Type B pancreatic cell (in vitro differentiated cells): ENCODE data around the gene PROCR. TPM values are rescaled to one million over a fixed set of nuclear protein-coding genes. Genes with fewer than 3 reads are reported as not detected.
"Not testable (repeated sequence)": the region's sequence is repeated elsewhere in the genome, so short reads cannot be mapped to it uniquely, and the experiment has no call there.

Experiments used
- DNase-seq: peaks from one replicate; pipeline ENCODE4 v3.0.0; 2021; ENCODE audit warnings: mixed read lengths; ENCODE audit not compliant: unreplicated experiment; ENCODE audit errors: extremely low spot score
- H3K27ac Mint-ChIP-seq: 2 replicates; pipeline ENCODE4 v1.8.0; 2021; ENCODE audit warnings: mild to moderate bottlenecking, mixed read lengths
- H3K27me3 Mint-ChIP-seq: 2 replicates; pipeline ENCODE4 v1.8.0; 2021; ENCODE audit warnings: mixed read lengths
- H3K36me3 Mint-ChIP-seq: 2 replicates; pipeline ENCODE4 v1.8.0; 2021; ENCODE audit warnings: mixed read lengths
- H3K4me1 Mint-ChIP-seq: one replicate; pipeline ENCODE4 v1.8.0; 2021; ENCODE audit warnings: mixed read lengths; ENCODE audit not compliant: unreplicated experiment
- H3K4me3 Mint-ChIP-seq: 2 replicates; pipeline ENCODE4 v1.8.0; 2021; ENCODE audit warnings: mild to moderate bottlenecking, mixed read lengths
- H3K9me3 Mint-ChIP-seq: 2 replicates; pipeline ENCODE4 v1.8.0; 2021; ENCODE audit warnings: mixed read lengths
- total RNA-seq: library from RNA; stranded (reverse); gene quantifications from 2 replicates; pipeline ENCODE4 v1.2.1, GENCODE V29; 2021; ENCODE audit warnings: low replicate concordance
- TF ChIP-seq, protein P1 (sequence below): fragments of 200-600 bp; sonication (generic); conservative IDR thresholded peaks from 2 replicates; pipeline ENCODE4 v1.5.0; 2021; ENCODE audit warnings: antibody characterized with exemption, mild to moderate bottlenecking

Gene PROCR
- total RNA-seq, 1 donor from 2014 or later = 5.8 TPM

DNA sequence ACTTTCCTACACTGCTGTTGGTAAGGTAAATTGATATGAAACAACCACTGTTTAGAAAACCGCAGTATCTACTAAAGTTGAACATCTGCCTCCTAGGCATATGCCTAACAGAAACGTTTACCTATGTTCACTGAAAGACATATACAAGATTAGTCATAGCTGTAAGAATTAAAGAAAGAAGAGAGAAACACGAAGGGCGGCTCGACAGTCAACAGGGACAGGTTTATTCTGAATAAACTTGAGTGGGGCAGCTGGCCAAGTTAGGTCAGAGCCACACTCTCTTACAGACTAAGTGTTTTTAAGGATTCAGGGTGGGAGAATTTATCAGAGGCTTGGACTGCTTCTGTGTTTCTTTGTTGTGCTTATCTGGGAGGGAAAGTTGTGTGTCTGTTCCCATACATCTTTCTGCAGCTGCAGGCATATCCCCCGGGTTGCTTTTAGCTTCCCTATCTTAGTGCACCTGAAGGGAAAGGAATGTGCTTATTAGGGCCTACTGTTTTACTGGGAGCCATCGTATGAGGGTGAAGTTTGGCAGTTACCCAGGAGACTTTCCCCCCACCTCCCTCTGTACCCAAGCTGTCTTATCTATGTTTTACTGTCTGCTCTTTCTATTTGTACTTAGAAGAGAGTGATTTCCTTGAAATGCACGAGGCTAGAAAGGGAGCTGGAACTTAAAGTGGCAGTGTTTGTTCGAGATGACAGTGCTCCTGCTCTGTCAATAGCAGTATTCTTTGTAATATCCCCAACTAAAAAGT, 20.4 kb downstream of the PROCR start:
- no peak overlapping the region for H3K27ac Mint-ChIP-seq
- TF ChIP-seq, protein P1, sequence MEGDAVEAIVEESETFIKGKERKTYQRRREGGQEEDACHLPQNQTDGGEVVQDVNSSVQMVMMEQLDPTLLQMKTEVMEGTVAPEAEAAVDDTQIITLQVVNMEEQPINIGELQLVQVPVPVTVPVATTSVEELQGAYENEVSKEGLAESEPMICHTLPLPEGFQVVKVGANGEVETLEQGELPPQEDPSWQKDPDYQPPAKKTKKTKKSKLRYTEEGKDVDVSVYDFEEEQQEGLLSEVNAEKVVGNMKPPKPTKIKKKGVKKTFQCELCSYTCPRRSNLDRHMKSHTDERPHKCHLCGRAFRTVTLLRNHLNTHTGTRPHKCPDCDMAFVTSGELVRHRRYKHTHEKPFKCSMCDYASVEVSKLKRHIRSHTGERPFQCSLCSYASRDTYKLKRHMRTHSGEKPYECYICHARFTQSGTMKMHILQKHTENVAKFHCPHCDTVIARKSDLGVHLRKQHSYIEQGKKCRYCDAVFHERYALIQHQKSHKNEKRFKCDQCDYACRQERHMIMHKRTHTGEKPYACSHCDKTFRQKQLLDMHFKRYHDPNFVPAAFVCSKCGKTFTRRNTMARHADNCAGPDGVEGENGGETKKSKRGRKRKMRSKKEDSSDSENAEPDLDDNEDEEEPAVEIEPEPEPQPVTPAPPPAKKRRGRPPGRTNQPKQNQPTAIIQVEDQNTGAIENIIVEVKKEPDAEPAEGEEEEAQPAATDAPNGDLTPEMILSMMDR = no peak
- H3K4me3 Mint-ChIP-seq = no peak overlapping the region
- no peaks in the 10 kb centered on the region for H3K4me1 Mint-ChIP-seq
- peak; percentile 11 for DNase-seq
- no peaks in the 10 kb centered on the region for H3K27me3 Mint-ChIP-seq
- peaks cover 3% of the 10 kb centered on the region for H3K9me3 Mint-ChIP-seq
- no peaks in the 10 kb centered on the region for H3K36me3 Mint-ChIP-seq

DNA sequence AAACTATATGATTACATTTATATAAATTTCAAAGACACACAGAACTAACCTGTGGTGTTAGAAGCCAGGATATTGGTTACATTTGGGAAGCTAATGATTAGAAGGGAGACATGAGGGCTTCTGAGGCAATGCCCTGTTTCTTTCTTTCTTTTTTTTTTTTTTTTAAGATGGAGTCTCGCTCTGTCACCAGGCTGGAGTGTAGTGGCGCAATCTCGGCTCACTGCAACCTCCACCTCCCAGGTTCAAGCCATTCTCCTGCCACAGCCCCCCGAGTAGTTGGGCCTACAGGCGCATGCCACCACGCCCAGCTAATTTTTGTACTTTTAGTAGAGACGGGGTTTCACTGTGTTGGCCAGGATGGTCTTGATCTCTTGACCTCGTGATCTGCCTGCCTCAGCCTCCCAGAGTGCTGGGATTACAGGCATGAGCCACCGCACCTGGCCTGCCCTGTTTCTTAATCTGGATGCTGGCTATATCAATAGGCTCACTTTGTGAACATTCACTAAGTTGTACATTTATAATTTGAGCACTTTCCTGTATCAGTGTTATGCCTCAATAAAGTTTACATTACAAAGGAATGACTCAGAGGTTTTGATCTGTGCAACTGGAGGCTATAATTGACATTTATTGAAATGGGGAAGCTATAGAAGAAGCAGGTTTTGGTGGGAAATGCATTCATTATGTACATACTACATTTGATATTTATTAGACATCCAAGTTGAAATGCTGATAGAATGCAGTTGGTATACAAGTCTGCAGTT, 21.3 kb downstream of the PROCR start:
- DNase-seq = peak; percentile 42
- not testable (repeated sequence) for H3K36me3 Mint-ChIP-seq

DNA sequence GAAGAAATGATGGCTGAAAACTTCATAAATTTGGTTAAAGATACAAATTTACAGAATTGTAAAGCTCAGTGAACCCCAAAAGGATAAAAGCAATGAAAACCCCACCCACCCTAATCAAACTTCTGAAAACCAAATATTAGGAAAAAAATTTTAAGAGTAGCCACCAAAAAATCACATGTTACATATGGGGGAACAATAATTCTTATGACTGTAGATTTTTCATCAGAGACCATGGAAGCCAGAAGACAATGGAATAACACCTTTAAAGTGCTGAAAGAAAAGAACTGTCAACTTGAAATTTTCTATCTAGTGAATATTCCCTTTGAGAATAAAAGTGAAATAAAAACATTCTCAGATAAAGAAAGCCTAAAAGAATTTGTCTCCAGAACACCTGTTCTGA, 24.4 kb downstream of the PROCR start:
- Mint-ChIP-seq H3K4me1 (no peaks in the 10 kb centered on the region), H3K27me3 (no peaks in the 10 kb centered on the region), H3K9me3 (peaks cover 15% of the 10 kb centered on the region), H3K4me3 (no peak overlapping the region), H3K36me3 (no peaks in the 10 kb centered on the region), H3K27ac (no peak overlapping the region)
- TF ChIP-seq, protein P1 = no peak
- DNase-seq = no peak

More for the DNA sequence above, 21.3 kb downstream of the PROCR start:
- not testable (repeated sequence) for H3K4me1 Mint-ChIP-seq, H3K27me3 Mint-ChIP-seq, H3K4me3 Mint-ChIP-seq, H3K27ac Mint-ChIP-seq, H3K9me3 Mint-ChIP-seq

DNA sequence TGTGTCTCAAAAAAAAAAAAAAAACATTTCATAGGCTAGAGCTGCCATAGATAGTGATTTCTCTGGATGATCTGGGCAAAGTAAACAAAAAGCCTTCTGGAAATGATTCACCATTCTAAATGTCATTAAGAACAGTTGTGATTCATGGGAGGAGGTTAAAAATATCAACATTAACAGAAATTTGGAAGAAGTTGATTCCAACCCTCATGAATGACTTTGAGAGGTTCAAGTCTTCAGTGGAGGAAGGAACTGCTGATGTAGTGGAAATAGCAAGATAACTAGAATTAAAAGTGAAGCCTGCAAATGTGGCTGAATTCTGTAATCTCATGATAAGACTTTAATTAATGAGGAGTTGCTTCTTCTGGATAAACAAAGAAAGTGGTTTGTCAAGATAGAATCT, 27.9 kb downstream of the PROCR start:
- H3K4me3 Mint-ChIP-seq = no peak overlapping the region
- TF ChIP-seq, protein P1 = no peak
- no peak overlapping the region for H3K27ac Mint-ChIP-seq
- no peaks in the 10 kb centered on the region for H3K27me3 Mint-ChIP-seq
- H3K9me3 Mint-ChIP-seq = peaks cover 15% of the 10 kb centered on the region
- H3K4me1 Mint-ChIP-seq = no peaks in the 10 kb centered on the region
- no peaks in the 10 kb centered on the region for H3K36me3 Mint-ChIP-seq
- no peak for DNase-seq

DNA sequence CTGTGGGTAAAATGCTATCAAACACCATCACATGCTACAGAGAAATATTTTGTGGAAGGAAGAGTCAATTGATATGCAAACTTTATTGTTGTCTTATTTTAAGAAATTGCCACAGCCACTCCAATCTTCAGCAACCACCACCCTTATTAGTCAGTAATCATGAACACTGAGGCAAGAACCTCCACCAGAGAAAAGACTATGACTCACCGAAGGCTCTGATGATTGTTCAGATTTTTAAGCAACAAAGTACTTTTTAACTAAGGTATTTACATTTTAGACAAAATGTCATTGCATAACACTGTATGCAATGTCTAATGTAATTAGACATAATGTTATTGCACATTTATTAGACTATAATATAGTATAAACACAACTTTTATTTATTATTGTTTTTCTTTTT, 28.4 kb downstream of the PROCR start:
- H3K9me3 Mint-ChIP-seq = peaks cover 15% of the 10 kb centered on the region
- no peaks in the 10 kb centered on the region for H3K36me3 Mint-ChIP-seq

DNA sequence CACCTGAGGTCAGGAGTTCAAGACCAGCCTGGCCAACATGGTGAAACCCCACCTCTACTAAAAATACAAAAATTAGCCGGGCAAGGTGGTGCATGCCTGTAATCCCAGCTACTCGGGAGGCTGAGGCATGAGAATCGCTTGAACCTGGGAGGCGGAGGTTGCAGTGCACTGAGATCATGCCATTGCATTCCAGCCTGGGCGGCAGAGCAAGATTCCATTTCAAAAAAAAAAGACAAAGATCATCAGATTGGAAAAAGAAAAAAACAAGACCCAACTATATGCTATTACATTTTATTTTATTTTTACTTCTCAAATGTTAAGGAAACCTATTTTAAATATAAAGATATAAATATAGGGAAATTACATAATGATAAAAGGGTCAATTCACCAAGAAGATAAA, 29.6 kb downstream of the PROCR start:
- DNase-seq, H3K36me3 Mint-ChIP-seq, H3K27ac Mint-ChIP-seq, H3K4me1 Mint-ChIP-seq, H3K27me3 Mint-ChIP-seq, H3K4me3 Mint-ChIP-seq: not testable (repeated sequence)
- peaks cover 13% of the 10 kb centered on the region for H3K9me3 Mint-ChIP-seq

More for the DNA sequence above, 28.4 kb downstream of the PROCR start:
- DNase-seq = no peak
- H3K4me3 Mint-ChIP-seq = no peak overlapping the region
- H3K27me3 Mint-ChIP-seq = no peaks in the 10 kb centered on the region
- TF ChIP-seq, protein P1 = no peak
- no peak overlapping the region for H3K27ac Mint-ChIP-seq
- no peaks in the 10 kb centered on the region for H3K4me1 Mint-ChIP-seq
